IMR-90 (cell line): ENCODE data around the gene DNAH6. TPM values are rescaled to one million over a fixed set of nuclear protein-coding genes. Genes with fewer than 3 reads are reported as not detected.

ENCODE experiments used
- ATAC-seq: fragments of 200-7000 bp; cut with Tn5 transposase; 2 replicates; pipeline ENCODE4 v1.9.1; 2020; ENCODE audit warnings: low read depth, mild to moderate bottlenecking, moderate library complexity
- BruUV-seq: library from RNA; stranded (reverse); fragments of 400-500 nt; replicated peaks from 2 replicates; lab custom pipeline; 2021; lab: Mats Ljungman, UMichigan
- CTCF ChIA-PET: fragments of 300-600 bp; formaldehyde crosslinking; extraction: SDS; loops from one replicate; lab custom pipeline; 2021; ENCODE audit warnings: antibody characterized with exemption; lab: Yijun Ruan, JAX
- POLR2A ChIA-PET: fragments of 300-600 bp; sonication (Branson Sonifier 250); formaldehyde crosslinking; loops from one replicate; lab custom pipeline; 2022; ENCODE audit warnings: antibody characterized with exemption; ENCODE audit not compliant: unreplicated experiment; lab: Charles Lee
- DNase-seq: peaks from one replicate; pipeline ENCODE4 v3.0.0; 2013
- H2AFZ ChIP-seq: replicated peaks from 2 replicates; pipeline ENCODE3; 2013; ENCODE audit warnings: low read length, mild to moderate bottlenecking; ENCODE audit not compliant: poor library complexity
- H2AK5ac ChIP-seq: 2 replicates; pipeline ENCODE4 v1.6.1; 2013; ENCODE audit warnings: low read depth, low read length, inconsistent platforms
- H2AK9ac ChIP-seq: replicated peaks from 2 replicates; pipeline ENCODE3; 2013; ENCODE audit warnings: mild to moderate bottlenecking, low read depth, low read length, moderate library complexity; ENCODE audit not compliant: poor library complexity
- H2BK120ac ChIP-seq: 2 replicates; pipeline ENCODE4 v1.6.1; 2013; ENCODE audit warnings: low read depth, low read length, inconsistent platforms
- H2BK15ac ChIP-seq: 3 replicates; pipeline ENCODE4 v1.6.1; 2013; ENCODE audit warnings: low read depth, low read length, inconsistent platforms
- H2BK20ac ChIP-seq: 2 replicates; pipeline ENCODE4 v1.6.1; 2013; ENCODE audit warnings: low read depth, mild to moderate bottlenecking, inconsistent platforms, low read length, moderate library complexity
- H2BK5ac ChIP-seq: 2 replicates; pipeline ENCODE4 v1.6.1; 2013; ENCODE audit warnings: mild to moderate bottlenecking, low read depth, low read length, inconsistent platforms; ENCODE audit not compliant: poor library complexity, severe bottlenecking
- H3K14ac ChIP-seq: replicated peaks from 2 replicates; pipeline ENCODE4 v1.6.1; 2013; ENCODE audit warnings: low read depth, low read length, inconsistent platforms
- H3K18ac ChIP-seq: 2 replicates; pipeline ENCODE4 v1.6.1; 2013; ENCODE audit warnings: low read depth, low read length, control low read depth
- H3K23ac ChIP-seq: 2 replicates; pipeline ENCODE4 v1.6.1; 2013; ENCODE audit warnings: low read depth, low read length, inconsistent platforms
- H3K27ac ChIP-seq: 2 replicates; pipeline ENCODE4 v1.5.1; 2013; ENCODE audit warnings: mild to moderate bottlenecking, control low read depth, low read length; ENCODE audit not compliant: insufficient read depth
- H3K27me3 ChIP-seq: 2 replicates; pipeline ENCODE4 v1.6.1; 2013; ENCODE audit warnings: low read length; ENCODE audit not compliant: control insufficient read depth, insufficient read depth
- H3K36me3 ChIP-seq: 2 replicates; pipeline ENCODE4 v1.6.1; 2013; ENCODE audit warnings: low read length, mixed read lengths; ENCODE audit not compliant: control insufficient read depth, insufficient read depth
- H3K4ac ChIP-seq: 2 replicates; pipeline ENCODE4 v1.6.1; 2013; ENCODE audit warnings: low read depth, low read length, inconsistent platforms
- H3K4me1 ChIP-seq: 2 replicates; pipeline ENCODE4 v1.6.1; 2013; ENCODE audit warnings: low read length, mixed read lengths; ENCODE audit not compliant: control insufficient read depth, insufficient read depth
- H3K4me2 ChIP-seq: 2 replicates; pipeline ENCODE4 v1.6.1; 2013; ENCODE audit warnings: low read depth, mild to moderate bottlenecking, control low read depth, low read length, moderate library complexity
- H3K4me3 ChIP-seq: 2 replicates; pipeline ENCODE4 v1.5.1; 2013; ENCODE audit warnings: low read depth, mild to moderate bottlenecking, control low read depth, low read length, moderate library complexity; ENCODE audit not compliant: insufficient read depth
- H3K56ac ChIP-seq: 2 replicates; pipeline ENCODE4 v1.6.1; 2013; ENCODE audit warnings: low read length, inconsistent platforms; ENCODE audit not compliant: insufficient read depth; ENCODE audit errors: extremely low read depth
- H3K79me1 ChIP-seq, 2 experiments: 2 replicates each; pipeline ENCODE4 v1.6.1; 2013; ENCODE audit warnings: low read length in 2 of 2, inconsistent platforms in 1 of 2, low read depth in 1 of 2
- H3K9ac ChIP-seq: 2 replicates; pipeline ENCODE4 v1.6.1; 2013; ENCODE audit warnings: low read depth, low read length, control low read depth
- H3K9me1 ChIP-seq: 2 replicates; pipeline ENCODE4 v1.6.1; 2013; ENCODE audit warnings: low read length, inconsistent platforms; ENCODE audit not compliant: insufficient read depth
- H3K9me3 ChIP-seq: 2 replicates; pipeline ENCODE4 v1.6.1; 2013; ENCODE audit warnings: low read length; ENCODE audit not compliant: control insufficient read depth, insufficient read depth
- H4K20me1 ChIP-seq: 2 replicates; pipeline ENCODE4 v1.6.1; 2013; ENCODE audit warnings: low read length, inconsistent platforms; ENCODE audit not compliant: insufficient read depth
- H4K5ac ChIP-seq: 2 replicates; pipeline ENCODE4 v1.6.1; 2013; ENCODE audit warnings: mild to moderate bottlenecking, low read depth, low read length, control low read depth
- H4K8ac ChIP-seq, 2 experiments: 2 replicates each; pipeline ENCODE4 v1.6.1; 2013; ENCODE audit warnings: low read depth in 2 of 2, low read length in 2 of 2, control low read depth in 1 of 2, inconsistent platforms in 1 of 2
- H4K91ac ChIP-seq: 2 replicates; pipeline ENCODE4 v1.6.1; 2013; ENCODE audit warnings: low read depth, low read length, inconsistent platforms; ENCODE audit not compliant: insufficient read depth
- NFE2L2 ChIP-seq: fragments of 150-350 bp; IDR thresholded peaks from 2 replicates; pipeline ENCODE4 v1.6.1; 2016; ENCODE audit warnings: low read depth, mild to moderate bottlenecking, low read length
- WGBS, 2 experiments: methylation state at CpG; one replicate each; pipeline versions ENCODE4 v1.1.5 to v1.1.7; 2013; ENCODE audit warnings: missing lambda C conversion rate in 2 of 2; ENCODE audit not compliant: insufficient read length in 1 of 2; ENCODE audit errors: extremely low coverage in 2 of 2; 5-methylcytosine and 5-hydroxymethylcytosine counted together
- dilution Hi-C: fragments of 300-500 bp; cut with HindIII; formaldehyde crosslinking; loops from one replicate; pipeline ENCODE4 v1.14.3; 2018; ENCODE audit warnings: low sequenced_read_pairs; ENCODE audit not compliant: unreplicated experiment
- in situ Hi-C: fragments of 300-500 bp; cut with MboI; formaldehyde crosslinking; loops from 3 replicates; pipeline ENCODE4 v1.14.3; 2019; ENCODE audit warnings: low sequenced_read_pairs, inconsistent platforms, mixed read lengths
- intact Hi-C: fragments of 100-400 bp; cut with micrococcal nuclease; formaldehyde crosslinking; loops from 2 replicates; pipeline ENCODE4 v1.10.0; 2022
- polyA plus RNA-seq, 3 experiments: library from polyadenylated mRNA; depleted of rRNA; stranded (reverse); fragments of >200 nt; gene quantifications; 2 replicates each; pipeline ENCODE4 v1.2.3, GENCODE V29; 2012; ENCODE audit warnings: low replicate concordance in 1 of 3
- total RNA-seq: library from RNA; depleted of rRNA; stranded (reverse); fragments of >200 nt; gene quantifications from 2 replicates; pipeline ENCODE4 v1.2.3, GENCODE V29; 2012

The DNAH6 gene
- total and polyA plus RNA-seq, 2 of the 4 experiments (the other 2 are of a cell fraction) = under 0.01 to 0.07 TPM

DNA sequence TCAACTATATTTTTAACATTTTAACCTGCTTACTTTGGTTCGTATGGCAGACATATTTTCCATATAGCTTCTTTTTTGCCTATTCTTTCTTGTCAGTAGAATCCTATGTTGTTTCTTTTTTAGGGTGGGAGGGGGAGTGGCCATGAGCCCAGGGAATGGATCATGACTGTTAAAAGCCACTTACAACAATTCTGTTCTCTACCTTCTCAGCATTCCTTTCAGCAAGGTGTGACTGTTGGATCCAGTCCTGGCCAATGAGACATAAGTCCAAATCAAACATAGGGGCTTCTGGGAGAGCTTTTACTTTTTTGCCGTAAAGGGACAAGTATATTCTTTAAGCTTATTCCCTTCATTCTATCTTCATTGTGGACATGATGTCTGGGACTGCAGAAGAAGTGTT is 25.0 kb upstream of the DNAH6 start:
- no peak overlapping the region for H2BK5ac ChIP-seq
- no peak overlapping the region for H3K18ac ChIP-seq
- H3K4me3 ChIP-seq = no peak overlapping the region
- H3K27ac ChIP-seq = no peak overlapping the region
- no peak overlapping the region for H4K5ac ChIP-seq
- no peak for ATAC-seq
- H2BK120ac ChIP-seq = peak overlapping the region; percentile 28; the same call in 1 of the 2 replicates
- POLR2A ChIA-PET = no interaction called here
- no peak overlapping the region for H4K8ac ChIP-seq
- no peak overlapping the region for H3K23ac ChIP-seq
- CTCF ChIA-PET = no interaction called here
- no peak overlapping the region for H2AFZ ChIP-seq
- H2AK5ac ChIP-seq = no peak overlapping the region
- TF ChIP-seq NFE2L2 = no peak
- no peak overlapping the region for H2BK15ac ChIP-seq
- dilution Hi-C loops = no loop called here
- H2BK20ac ChIP-seq = peak overlapping the region; percentile 3; the same call in 1 of the 2 replicates
- H3K79me1 ChIP-seq = no peaks in the 10 kb centered on the region
- H3K9me3 ChIP-seq = no peaks in the 10 kb centered on the region
- no peak for DNase-seq
- BruUV-seq = no TSS peak
- in situ Hi-C loops = loop anchor here (5.0 to 25.0 kb wide), 4 partner anchors 144 to 796 kb away; partner anchors contain the start of gene TRABD2A
- H3K56ac ChIP-seq = no peak overlapping the region
- H3K27me3 ChIP-seq = no peaks in the 10 kb centered on the region
- H3K4me1 ChIP-seq = peaks cover 8% of the 10 kb centered on the region
- no peak overlapping the region for H3K4me2 ChIP-seq
- no peaks in the 10 kb centered on the region for H4K20me1 ChIP-seq
- WGBS, 2 experiments = no CpG with 5 or more reads among the region's 2 CpGs
- H3K4ac ChIP-seq = no peak overlapping the region
- no peak overlapping the region for H4K91ac ChIP-seq
- intact Hi-C loops = loop anchor here (5.0 kb wide), 1 partner anchor 806 kb away; no protein-coding TSS in a partner anchor
- peaks cover 5% of the 10 kb centered on the region for H3K9me1 ChIP-seq
- H2AK9ac ChIP-seq = no peak overlapping the region
- no peak overlapping the region for H3K14ac ChIP-seq
- no peak overlapping the region for H3K9ac ChIP-seq
- no peaks in the 10 kb centered on the region for H3K36me3 ChIP-seq
